OCI-LY7 (cell line): ENCODE measurements around the gene EYA3. TPM values are rescaled to one million over a fixed set of nuclear protein-coding genes. Genes with fewer than 3 reads are reported as not detected.

Experiments
- BruUV-seq: library from RNA; stranded (reverse); fragments of 400-500 nt; replicated peaks from 2 replicates; lab custom pipeline; 2021; lab: Mats Ljungman, UMichigan
- CTCF ChIA-PET: fragments of 300-600 bp; sonication (Branson Sonifier 250); formaldehyde crosslinking; loops from one replicate; lab custom pipeline; 2022; ENCODE audit warnings: antibody characterized with exemption; ENCODE audit not compliant: unreplicated experiment; lab: Charles Lee
- POLR2A ChIA-PET: fragments of 300-600 bp; sonication (Branson Sonifier 250); formaldehyde crosslinking; loops from one replicate; lab custom pipeline; 2022; ENCODE audit warnings: antibody characterized with exemption; lab: Charles Lee
- DNase-seq: peaks from one replicate; pipeline ENCODE4 v3.0.0-alpha.2; 2015; ENCODE audit warnings: low spot score
- H2AFZ ChIP-seq: fragments of 200-600 bp; sonication (generic), shearing (Covaris generic); 2 replicates; pipeline ENCODE4 v1.6.1; 2014; ENCODE audit warnings: mild to moderate bottlenecking, antibody characterized with exemption, low read length, moderate library complexity
- H3K27ac ChIP-seq: fragments of 200-600 bp; sonication (generic); 2 replicates; pipeline ENCODE4 v1.5.1; 2014; ENCODE audit warnings: mixed run types, low read depth, mild to moderate bottlenecking, moderate library complexity, low read length, inconsistent platforms; ENCODE audit not compliant: poor library complexity, severe bottlenecking
- H3K36me3 ChIP-seq: fragments of 200-600 bp; sonication (generic); 2 replicates; pipeline ENCODE4 v1.6.1; 2014; ENCODE audit warnings: mild to moderate bottlenecking, antibody characterized with exemption, low read length, moderate library complexity, mixed read lengths; ENCODE audit not compliant: insufficient read depth
- H3K4me1 ChIP-seq: fragments of 200-600 bp; sonication (generic); 2 replicates; pipeline ENCODE4 v1.5.1; 2014; ENCODE audit warnings: mild to moderate bottlenecking, low read length; ENCODE audit not compliant: insufficient read depth, poor library complexity, severe bottlenecking
- H3K4me2 ChIP-seq: fragments of 200-600 bp; sonication (generic); 2 replicates; pipeline ENCODE4 v1.6.1; 2014; ENCODE audit warnings: mild to moderate bottlenecking, low read length
- H3K4me3 ChIP-seq: fragments of 200-600 bp; sonication (generic); 2 replicates; pipeline ENCODE4 v1.5.1; 2014; ENCODE audit warnings: mild to moderate bottlenecking, low read depth, low read length; ENCODE audit not compliant: poor library complexity, severe bottlenecking
- H3K79me2 ChIP-seq: fragments of 200-600 bp; sonication (generic); 2 replicates; pipeline ENCODE4 v1.6.1; 2016; ENCODE audit warnings: low read depth, mild to moderate bottlenecking, low read length, moderate library complexity, mixed read lengths; ENCODE audit not compliant: insufficient read depth
- H3K9me2 ChIP-seq: fragments of 200-600 bp; sonication (generic); 2 replicates; pipeline ENCODE4 v1.6.1; 2016; ENCODE audit warnings: mild to moderate bottlenecking, low read length, mixed read lengths; ENCODE audit not compliant: insufficient read depth
- H3K9me3 ChIP-seq: fragments of 200-600 bp; sonication (generic); 2 replicates; pipeline ENCODE4 v1.6.1; 2014; ENCODE audit warnings: mild to moderate bottlenecking, mixed run types, low read length, mixed read lengths
- H4K20me1 ChIP-seq: fragments of 200-600 bp; sonication (generic); 2 replicates; pipeline ENCODE4 v1.6.1; 2014; ENCODE audit warnings: mild to moderate bottlenecking, antibody characterized with exemption, low read length, moderate library complexity, mixed read lengths; ENCODE audit not compliant: insufficient read depth
- CTCF ChIP-seq: fragments of 200-600 bp; sonication (generic); conservative IDR thresholded peaks from 2 replicates; pipeline ENCODE4 v1.5.1; 2014; ENCODE audit warnings: mild to moderate bottlenecking, antibody characterized with exemption, low read length, moderate library complexity, mixed read lengths
- EZH2phosphoT487 ChIP-seq: fragments of 200-600 bp; sonication (generic); IDR thresholded peaks from 2 replicates; pipeline ENCODE4 v1.6.1; 2018; ENCODE audit warnings: low read depth, borderline replicate concordance, mild to moderate bottlenecking, mixed run types, antibody characterized with exemption, low read length, moderate library complexity, mixed read lengths
- intact Hi-C: fragments of 100-400 bp; cut with micrococcal nuclease; formaldehyde crosslinking; loops from one replicate; pipeline ENCODE4 v1.10.0; 2022; ENCODE audit not compliant: unreplicated experiment
- small RNA-seq: library from RNA; depleted of rRNA; stranded (forward); fragments of <200 nt; gene quantifications from one replicate; pipeline ENCODE3, GENCODE V24; 2014
- total RNA-seq, 2 experiments: library from RNA; depleted of rRNA in 1 of 2; stranded (reverse); fragments of >200 nt in 1 of 2; shearing (Covaris generic) in 1 of 2; gene quantifications; 2 replicates each; pipeline ENCODE4 v1.2.3, GENCODE V29; 2014 to 2022

The EYA3 gene
- total RNA-seq, 2 experiments from 2014 or later, result 29.0 to 114 TPM

DNA sequence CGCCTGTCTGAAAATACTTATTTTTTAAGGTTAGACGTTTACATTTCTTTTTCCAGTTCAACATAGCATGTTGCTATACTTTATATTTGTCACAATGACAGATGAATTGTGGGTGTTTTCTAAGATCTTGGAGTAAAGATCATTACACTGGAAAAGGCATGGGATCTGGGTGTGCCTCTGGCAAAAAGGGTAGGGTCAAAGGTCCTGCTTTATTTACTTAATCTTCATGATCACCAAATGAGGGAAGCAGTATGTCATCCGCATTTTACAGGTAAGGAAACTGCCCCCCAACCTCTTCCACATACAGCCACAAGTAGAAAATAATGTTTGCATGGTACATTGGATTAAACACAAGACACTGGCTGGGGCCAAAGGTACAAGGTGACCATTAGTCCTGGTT, 166.1 kb downstream of the EYA3 start:
- no peak overlapping the region for H3K27ac ChIP-seq
- no peaks in the 10 kb centered on the region for H3K4me1 ChIP-seq
- H3K36me3 ChIP-seq, result no peaks in the 10 kb centered on the region
- POLR2A ChIA-PET, result interaction anchor here (0.7 kb wide), 1 partner anchor 13 kb away, joined by 3 read pairs; no protein-coding TSS in a partner anchor
- TF ChIP-seq EZH2phosphoT487 (no peak), CTCF (no peak)
- intact Hi-C loops, result no loop called here
- no peaks in the 10 kb centered on the region for H4K20me1 ChIP-seq
- H3K9me3 ChIP-seq, result no peaks in the 10 kb centered on the region
- no TSS peak for BruUV-seq
- no peak overlapping the region for H3K4me3 ChIP-seq
- no peak overlapping the region for H2AFZ ChIP-seq
- H3K9me2 ChIP-seq, result no peaks in the 10 kb centered on the region
- CTCF ChIA-PET, result no interaction called here
- no peak overlapping the region for H3K4me2 ChIP-seq
- DNase-seq, result no peak
- H3K79me2 ChIP-seq, result no peaks in the 10 kb centered on the region

Small RNA genes within 50 kb of the gene (small RNA-seq; reads per million reads assigned to genes)
- not detected for gene RN7SL559P

Other genes with a start within 250 kb of the EYA3 start
- gene THEMIS2, start 216.1 kb downstream of the EYA3 start, total RNA-seq (2014; rRNA removed; shearing (Covaris generic)), result 0.98 and 4.1 TPM in 2 replicates
- 15.4 and 20.3 TPM in 2 replicates for gene THEMIS2, start 216.1 kb downstream of the EYA3 start, total RNA-seq (2022)
- gene RPA2, start 174.0 kb downstream of the EYA3 start, total RNA-seq (2014; rRNA removed; shearing (Covaris generic)), result 56.8 and 74.4 TPM in 2 replicates
- gene RPA2, start 174.0 kb downstream of the EYA3 start, total RNA-seq (2022), result 44.3 and 52.7 TPM in 2 replicates
- 0.19 and 0.39 TPM in 2 replicates for gene SMPDL3B, start 153.6 kb downstream of the EYA3 start, total RNA-seq (2014; rRNA removed; shearing (Covaris generic))
- not detected in 2 replicates for gene SMPDL3B, start 153.6 kb downstream of the EYA3 start, total RNA-seq (2022)
- 0.38 and 0.75 TPM in 2 replicates for gene XKR8, start 128.6 kb downstream of the EYA3 start, total RNA-seq (2014; rRNA removed; shearing (Covaris generic))
- 0.70 and 2.3 TPM in 2 replicates for gene XKR8, start 128.6 kb downstream of the EYA3 start, total RNA-seq (2022)
- 6.1 and 8.0 TPM in 2 replicates for gene PTAFR, start 88.1 kb upstream of the EYA3 start, total RNA-seq (2014; rRNA removed; shearing (Covaris generic))
- gene PTAFR, start 88.1 kb upstream of the EYA3 start, total RNA-seq (2022), result 24.5 and 32.8 TPM in 2 replicates
- 71.1 and 94.6 TPM in 2 replicates for gene DNAJC8, start 144.4 kb upstream of the EYA3 start, total RNA-seq (2014; rRNA removed; shearing (Covaris generic))
- 121 and 129 TPM in 2 replicates for gene DNAJC8, start 144.4 kb upstream of the EYA3 start, total RNA-seq (2022)
- 410 and 604 TPM in 2 replicates for gene ATP5IF1, start 147.5 kb upstream of the EYA3 start, total RNA-seq (2014; rRNA removed; shearing (Covaris generic))
- 321 and 330 TPM in 2 replicates for gene ATP5IF1, start 147.5 kb upstream of the EYA3 start, total RNA-seq (2022)
- gene SESN2, start 170.9 kb upstream of the EYA3 start, total RNA-seq (2014; rRNA removed; shearing (Covaris generic)), result 18.3 and 22.8 TPM in 2 replicates
- 37.6 and 41.2 TPM in 2 replicates for gene SESN2, start 170.9 kb upstream of the EYA3 start, total RNA-seq (2022)
- 25.9 and 26.9 TPM in 2 replicates for gene MED18, start 240.4 kb upstream of the EYA3 start, total RNA-seq (2014; rRNA removed; shearing (Covaris generic))
- gene MED18, start 240.4 kb upstream of the EYA3 start, total RNA-seq (2022), result 20.5 and 26.5 TPM in 2 replicates